HG03439 (cell line): ENCODE data around the gene CISH.

Source experiments
- ATAC-seq: cut with Tn5 transposase; IDR thresholded peaks from one replicate; pipeline ENCODE4 v1.9.1; 2021; ENCODE audit warnings: mild to moderate bottlenecking, moderate library complexity; ENCODE audit not compliant: unreplicated experiment

The CISH gene

GRCh38 chr3:50600141-50600753, 11.3 kb downstream of the CISH start:
- ATAC-seq, result no peak

GRCh38 chr3:50599716-50600118, 11.9 kb downstream of the CISH start:
- ATAC-seq, result no peak

GRCh38 chr3:50599115-50599715, 12.4 kb downstream of the CISH start:
- no peak for ATAC-seq

GRCh38 chr3:50594253-50594785, 17.3 kb downstream of the CISH start:
- ATAC-seq, result no peak

- no peak for ATAC-seq
These were observed 19.0 kb downstream of the CISH start for GRCh38 chr3:50592568-50592967.

GRCh38 chr3:50591196-50591741, 20.3 kb downstream of the CISH start:
- ATAC-seq, result no peak

GRCh38 chr3:50588759-50589433, 22.7 kb downstream of the CISH start:
- ATAC-seq, result no peak

GRCh38 chr3:50587806-50588758, 23.5 kb downstream of the CISH start:
- ATAC-seq, result no peak

GRCh38 chr3:50587373-50587772, 24.2 kb downstream of the CISH start:
- ATAC-seq, result no peak

- no peak for ATAC-seq
These were observed 24.9 kb downstream of the CISH start for GRCh38 chr3:50586763-50587070.

- ATAC-seq, result no peak
These were observed 25.4 kb downstream of the CISH start for GRCh38 chr3:50585919-50586762.

GRCh38 chr3:50584391-50584790, 27.2 kb downstream of the CISH start:
- ATAC-seq, result no peak

- no peak for ATAC-seq
These were observed 27.7 kb downstream of the CISH start for GRCh38 chr3:50583897-50584296.

- no peak for ATAC-seq
These were observed 29.5 kb downstream of the CISH start for GRCh38 chr3:50582083-50582482.

GRCh38 chr3:50581459-50581842, 30.1 kb downstream of the CISH start:
- no peak for ATAC-seq

- ATAC-seq, result no peak
These were observed 30.7 kb downstream of the CISH start for GRCh38 chr3:50580683-50581458.

GRCh38 chr3:50577348-50577747, 34.2 kb downstream of the CISH start:
- ATAC-seq, result no peak

GRCh38 chr3:50575372-50575771, 36.2 kb downstream of the CISH start:
- no peak for ATAC-seq

- ATAC-seq, result no peak
These were observed 37.1 kb downstream of the CISH start for GRCh38 chr3:50574444-50574831.
